C4-2B (cell line): Measurements from ENCODE around the gene SOX11.
A peak's percentile ranks its signal among the peaks of the same experiment; 100 is the strongest.

Experiments
- CTCF ChIP-seq: fragments of 450-650 bp; conservative IDR thresholded peaks from 2 replicates; pipeline ENCODE4 v1.5.1; 2017; ENCODE audit warnings: mild to moderate bottlenecking
- ZFX ChIP-seq: fragments of 450-650 bp; IDR thresholded peaks from 2 replicates; pipeline ENCODE4 v1.6.1; 2017

GRCh38 chr2:5691985-5692529 is at the start of gene SOX11:
- TF ChIP-seq CTCF (peak; percentile 46), ZFX (peak; percentile 74; the same call in 1 of the 2 replicates)
